Globus pallidus (tissue), 1 donor: ENCODE data around the gene SRSF8.
A peak's percentile ranks its signal among the peaks of the same experiment; 100 is the strongest.

Experiments
- DNase-seq: peaks from one replicate; pipeline ENCODE4 v3.0.0-alpha.2; 2015; ENCODE audit warnings: low spot score

Gene SRSF8

GRCh38 chr11:95068549-95068948 is 1.8 kb downstream of the SRSF8 start:
- DNase-seq, result peak; percentile 82

- DNase-seq, result no peak
These were observed 3.8 kb downstream of the SRSF8 start for GRCh38 chr11:95070471-95070870.

GRCh38 chr11:95072948-95073347 is 6.2 kb downstream of the SRSF8 start:
- no peak for DNase-seq

DNA sequence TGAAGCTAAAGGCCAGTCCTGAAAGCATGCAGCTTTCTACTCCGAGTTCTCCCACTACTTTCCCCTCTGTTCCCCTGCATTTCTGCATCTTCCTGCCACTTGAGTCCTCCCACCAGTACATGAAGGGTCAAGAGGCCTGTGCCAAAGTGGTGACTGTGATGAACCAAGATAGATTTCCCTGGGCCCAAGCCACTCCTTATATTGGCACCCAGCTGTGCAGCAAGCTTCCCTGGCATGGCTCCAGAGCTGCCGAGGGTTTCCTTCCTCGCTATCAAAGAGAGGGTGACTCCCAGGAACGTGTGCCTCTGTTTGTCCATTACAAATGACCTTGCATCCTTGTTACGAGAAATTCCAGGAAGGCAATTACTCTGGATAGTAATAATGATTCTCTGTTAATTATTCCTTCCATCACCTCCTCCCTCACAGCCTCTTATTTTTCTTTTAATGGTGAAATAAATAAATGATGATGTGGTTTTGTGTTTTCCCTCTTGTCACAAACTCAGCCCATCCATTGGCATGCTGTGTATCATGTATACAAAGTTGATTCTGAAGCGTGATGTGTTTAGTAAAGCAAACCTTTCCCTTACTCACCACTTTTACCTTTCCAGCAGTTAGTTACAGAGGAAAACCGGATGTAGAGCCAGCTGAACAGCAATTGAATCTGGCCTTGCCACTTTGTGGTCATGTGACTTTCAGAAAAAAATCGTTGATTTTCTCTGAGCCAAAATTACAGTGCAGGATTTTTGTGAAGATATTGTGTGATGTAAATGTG is 8.3 kb downstream of the SRSF8 start:
- DNase-seq, result no peak

DNA sequence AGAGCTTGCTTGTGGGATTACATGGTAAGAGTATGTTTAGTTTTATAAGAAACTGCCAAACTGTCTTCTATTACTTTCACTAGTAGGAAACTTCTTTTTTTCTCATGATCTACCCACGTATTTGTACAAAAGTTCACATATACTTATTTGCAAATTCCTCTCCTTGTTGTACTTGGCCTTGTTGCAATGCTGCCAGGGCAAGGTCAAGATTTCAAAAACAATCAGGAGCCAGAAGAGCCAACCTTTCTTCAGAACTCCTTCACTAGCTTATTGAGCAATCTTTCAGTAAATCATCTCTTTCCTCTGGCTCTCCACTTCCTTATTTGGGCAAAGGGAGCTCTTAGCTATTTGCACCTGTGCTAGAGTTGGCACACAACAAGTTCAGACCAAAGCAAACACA is 9.7 kb downstream of the SRSF8 start:
- no peak for DNase-seq

GRCh38 chr11:95076981-95077380 is 10.3 kb downstream of the SRSF8 start:
- no peak for DNase-seq

DNA sequence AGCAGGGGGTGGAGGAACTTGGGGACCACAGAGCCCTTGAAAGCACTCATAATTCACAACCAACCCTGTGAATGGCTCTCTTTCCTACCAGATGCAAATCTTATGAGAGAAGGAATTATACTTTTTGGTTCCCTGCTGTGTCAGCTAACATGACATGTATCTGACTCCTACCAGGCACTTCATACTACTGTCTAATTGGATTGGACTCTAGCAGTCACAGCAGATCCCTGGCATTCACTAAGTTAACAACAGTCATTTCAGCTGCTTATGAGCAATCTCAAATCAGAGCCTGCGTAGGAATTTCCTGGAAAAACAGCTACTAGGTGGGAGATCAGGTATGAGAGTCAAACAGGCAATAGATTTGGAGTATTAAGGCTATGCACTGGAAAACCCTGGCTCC is 11.8 kb downstream of the SRSF8 start:
- DNase-seq, result no peak

DNA sequence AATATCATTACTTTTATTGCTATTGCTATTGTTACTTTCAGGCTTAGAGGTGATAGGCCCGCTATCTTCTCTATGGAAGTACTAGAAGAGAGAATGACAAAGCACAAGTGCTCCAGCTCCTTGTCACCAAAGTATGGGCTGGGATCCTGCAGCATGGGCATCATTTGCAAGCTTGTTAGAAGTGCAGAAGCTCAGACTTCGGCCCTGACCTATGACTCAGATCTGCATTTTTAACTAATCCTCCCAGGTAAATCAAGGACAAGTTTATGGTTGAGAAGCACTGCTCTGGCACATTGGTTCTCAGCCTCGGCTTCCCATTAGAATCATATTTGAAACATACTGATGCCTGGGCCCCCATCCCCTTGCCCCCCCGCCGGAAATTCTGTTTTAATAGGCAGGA is 14.3 kb downstream of the SRSF8 start:
- DNase-seq, result no peak

DNA sequence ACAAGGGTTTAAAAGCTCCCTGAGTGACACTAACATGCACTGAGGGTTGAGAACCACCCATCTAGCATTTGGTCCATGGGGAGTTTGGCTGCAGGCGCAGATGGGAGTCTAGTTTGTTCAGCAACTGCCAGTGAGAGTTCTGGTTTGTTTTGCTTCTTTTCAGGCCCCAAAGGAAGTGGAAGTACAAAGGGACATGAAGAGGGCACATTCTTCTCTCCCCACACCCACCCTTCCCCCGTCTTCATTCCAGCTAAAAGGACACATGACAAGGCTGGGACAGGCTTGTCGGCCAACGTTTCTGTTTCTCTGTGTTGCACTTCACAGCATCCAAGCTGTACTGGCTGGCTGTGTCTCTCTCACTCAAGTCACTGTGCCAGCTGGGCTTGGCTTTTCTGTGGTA is 14.7 kb downstream of the SRSF8 start:
- peak; percentile 89 for DNase-seq

- peak; percentile 98 for DNase-seq
These were observed 15.9 kb downstream of the SRSF8 start for GRCh38 chr11:95082576-95083001.

- DNase-seq, result no peak
These were observed 17.8 kb downstream of the SRSF8 start for GRCh38 chr11:95084509-95084908.

- no peak for DNase-seq
These were observed 18.5 kb downstream of the SRSF8 start for GRCh38 chr11:95085117-95085816.

DNA sequence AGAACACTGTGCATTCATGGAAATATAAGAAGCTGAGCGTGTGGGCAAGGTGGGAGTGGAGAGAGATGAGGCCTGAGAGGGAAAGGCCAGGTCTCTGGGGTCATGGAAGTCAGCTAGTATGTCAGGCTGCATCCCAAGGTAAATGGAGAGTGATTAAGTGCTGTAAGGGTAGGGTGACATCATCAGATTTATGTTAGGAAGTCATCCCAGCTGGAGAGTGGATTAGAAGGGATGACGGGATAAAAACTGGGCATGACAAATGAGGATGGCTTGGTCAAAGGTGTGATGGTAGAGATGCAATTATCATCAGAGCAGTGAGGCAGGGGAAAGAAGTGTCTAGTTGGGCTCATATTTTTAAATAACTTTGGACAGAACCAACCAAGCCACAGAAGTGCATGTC is 19.4 kb downstream of the SRSF8 start:
- no peak for DNase-seq

DNA sequence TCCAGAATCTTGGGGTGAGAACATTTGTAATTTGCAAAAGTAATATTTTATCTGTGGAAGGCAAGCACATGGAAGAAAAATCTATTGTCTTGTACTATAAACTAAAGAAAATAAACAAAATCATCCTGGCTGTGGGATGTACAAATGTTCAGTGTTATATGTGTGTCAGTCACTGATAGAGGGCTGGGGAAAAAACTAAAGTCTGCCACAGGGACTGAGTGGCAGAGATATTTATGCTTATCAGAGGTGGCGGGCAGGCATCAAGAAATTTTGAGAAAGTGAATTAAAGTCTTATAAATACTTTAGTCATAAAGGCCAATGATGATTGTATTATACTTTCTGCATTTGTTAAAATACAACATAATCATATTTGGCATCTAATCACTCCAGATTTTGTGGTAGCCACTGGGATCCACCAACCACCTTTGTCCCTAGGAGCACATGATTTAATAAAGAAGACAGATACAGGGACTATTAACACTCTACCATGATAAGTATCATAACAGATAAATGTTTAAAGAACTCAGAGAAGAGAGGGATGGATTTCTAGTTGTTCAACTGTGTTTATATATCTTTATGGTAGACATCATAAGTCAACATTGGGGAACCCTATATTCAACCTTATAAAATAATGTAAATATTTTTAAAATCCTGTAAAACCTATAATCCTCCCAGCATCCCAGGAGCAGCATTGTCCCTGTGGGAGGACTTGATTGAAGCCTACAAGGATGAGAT is 20.3 kb downstream of the SRSF8 start:
- DNase-seq, result no peak

DNA sequence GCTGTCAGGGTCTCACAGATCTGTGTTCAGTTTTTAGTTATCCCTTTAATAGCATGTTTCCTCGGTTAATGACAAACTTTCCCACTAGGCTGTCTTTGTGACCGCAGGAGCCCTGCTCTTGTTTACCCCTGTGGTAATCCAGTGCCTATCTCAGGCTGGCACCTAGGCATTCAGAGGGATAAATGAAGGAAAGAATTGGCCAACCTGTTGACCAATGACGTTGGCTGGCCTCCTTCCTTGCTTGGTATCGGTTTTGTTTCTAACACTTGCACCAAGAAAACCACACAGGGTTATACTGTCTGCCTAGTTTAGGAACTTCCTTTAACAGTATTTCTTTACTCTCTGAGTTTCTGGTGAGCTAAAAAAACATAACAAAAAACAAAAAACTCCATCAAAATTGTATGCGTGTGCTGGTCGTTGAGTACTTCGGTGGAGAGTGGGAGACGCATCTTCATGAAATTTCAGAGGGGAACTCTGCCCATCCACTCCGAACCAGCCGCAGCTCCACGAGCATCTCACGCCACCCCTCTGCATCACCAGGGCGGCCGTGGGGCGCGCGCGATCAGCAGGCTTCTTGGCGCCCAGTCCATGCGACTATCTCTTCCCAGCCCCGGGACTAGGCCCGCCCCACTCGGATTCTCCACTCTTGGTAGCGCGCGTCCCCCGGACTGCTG is 22.4 kb downstream of the SRSF8 start:
- peak; percentile 64 for DNase-seq

DNA sequence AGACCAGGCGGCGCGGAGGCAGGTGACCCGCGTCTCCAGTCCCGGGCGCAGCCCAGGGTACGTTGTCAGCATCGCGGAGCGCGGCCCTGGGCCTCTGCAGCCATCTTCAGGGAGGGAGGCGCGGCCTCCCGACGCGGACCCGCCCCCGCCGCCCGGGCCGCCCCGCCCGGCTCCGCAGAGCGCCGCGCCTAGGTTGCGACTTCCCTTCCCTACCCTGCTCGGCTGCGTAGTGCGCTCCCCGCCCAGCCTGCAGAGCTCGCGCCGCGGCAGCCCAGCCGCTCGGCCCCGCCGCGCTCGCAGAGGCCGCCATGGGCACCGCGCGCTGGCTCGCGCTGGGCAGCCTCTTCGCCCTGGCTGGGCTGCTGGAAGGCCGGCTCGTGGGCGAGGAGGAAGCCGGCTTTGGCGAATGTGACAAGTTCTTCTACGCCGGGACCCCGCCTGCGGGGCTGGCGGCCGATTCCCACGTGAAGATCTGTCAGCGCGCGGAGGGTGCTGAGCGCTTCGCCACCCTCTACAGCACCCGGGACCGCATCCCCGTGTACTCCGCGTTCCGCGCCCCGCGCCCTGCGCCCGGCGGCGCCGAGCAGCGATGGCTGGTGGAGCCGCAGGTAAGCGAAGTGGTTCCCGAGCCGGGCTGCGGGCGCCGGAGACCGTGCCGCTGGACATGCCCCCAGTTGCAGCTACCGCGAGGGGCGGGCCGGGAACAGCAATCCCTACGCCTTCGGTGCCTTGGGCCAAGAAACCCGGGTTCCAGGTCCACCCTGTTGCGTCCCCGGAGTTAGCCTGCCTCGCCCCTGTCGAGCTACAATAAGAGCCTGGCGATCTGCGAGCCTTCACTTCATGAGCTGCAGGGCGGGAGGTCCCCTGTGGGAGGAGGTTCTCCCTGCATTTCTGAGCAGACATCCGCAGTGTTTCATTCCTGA is 23.2 kb downstream of the SRSF8 start, which contains the start of gene ENDOD1:
ENDOD1 (plus strand) TSS at position 227 of the 923 bp plus-strand sequence; CDS start at position 309, 82 bp downstream.
- DNase-seq, result peak; percentile 90

GRCh38 chr11:95091663-95092180 is 25.0 kb downstream of the SRSF8 start:
- DNase-seq, result no peak

- no peak for DNase-seq
These were observed 26.0 kb downstream of the SRSF8 start for GRCh38 chr11:95092549-95093324.

DNA sequence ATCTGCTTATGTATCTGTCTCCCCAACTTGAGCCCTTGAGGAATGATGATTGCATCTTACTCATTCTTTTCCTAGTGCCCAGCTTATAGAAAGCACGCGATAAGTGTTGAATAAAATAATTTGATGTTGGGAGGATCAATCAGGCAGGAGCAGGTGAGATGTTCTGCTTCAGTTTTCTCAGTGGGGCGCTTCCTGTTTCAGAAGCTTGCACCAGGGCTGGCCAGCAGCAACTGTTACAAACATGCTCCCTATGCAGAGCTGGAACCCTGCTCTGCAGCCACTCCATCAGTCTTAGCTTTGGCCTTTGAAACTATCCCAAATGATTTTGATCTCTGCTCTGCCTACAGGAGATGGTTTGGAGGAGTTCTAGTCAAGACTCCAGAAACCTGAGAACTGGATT is 26.8 kb downstream of the SRSF8 start:
- DNase-seq, result no peak
